ENCODE measurements around the gene CTDSP2. TPM values are rescaled to one million over a fixed set of nuclear protein-coding genes. Genes with fewer than 3 reads are reported as not detected.

Gene CTDSP2
- total RNA-seq, 2 experiments from 2014 or later: 44.2 to 118 TPM

DNA sequence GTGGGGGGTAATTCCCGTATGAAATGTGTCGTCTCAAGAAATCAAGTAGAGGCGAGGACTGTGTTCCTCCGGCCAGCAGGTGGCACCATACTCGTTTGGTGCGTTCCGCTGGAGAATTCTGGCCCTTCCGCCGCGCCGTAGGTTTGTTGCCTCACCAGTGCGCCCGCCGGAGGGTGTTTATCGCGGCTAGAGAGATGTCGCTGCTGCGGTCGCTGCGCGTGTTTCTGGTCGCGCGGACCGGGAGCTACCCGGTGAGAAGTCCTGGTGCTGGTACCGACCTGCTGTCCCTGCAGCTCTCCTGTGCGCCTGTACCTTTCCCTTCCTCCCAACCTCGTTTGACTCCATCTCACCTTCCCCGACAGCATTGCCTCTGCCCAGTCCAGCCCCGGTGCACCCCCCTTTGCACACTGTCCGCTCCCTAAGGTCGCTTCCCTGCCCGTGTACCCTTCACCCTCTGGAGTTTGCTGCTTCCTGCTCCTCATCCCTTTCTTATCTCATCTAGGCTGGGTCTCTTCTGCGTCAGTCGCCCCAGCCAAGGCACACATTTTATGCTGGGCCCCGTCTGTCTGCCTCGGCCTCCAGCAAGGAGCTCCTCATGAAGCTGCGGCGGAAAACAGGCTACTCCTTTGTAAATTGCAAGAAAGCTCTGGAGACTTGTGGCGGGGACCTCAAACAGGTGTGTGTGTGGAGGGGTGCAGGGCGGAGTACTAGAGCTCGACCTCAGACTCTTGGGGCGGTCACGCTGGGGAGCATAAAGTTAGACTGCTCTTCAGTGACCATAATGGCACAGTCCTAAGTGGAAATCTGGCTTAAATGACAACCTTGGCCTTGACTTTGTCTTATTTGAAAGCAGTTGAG, 63.7 kb downstream of the CTDSP2 start, which contains the start of gene TSFM:
TSFM (plus strand) TSS at position 180 of the 858 bp plus-strand sequence; CDS start at position 195, 15 bp downstream.
- peak; percentile 97 for DNase-seq (ENCODE audit: low spot score)
- Histone ChIP-seq H3K27ac (ENCODE audit: low read depth, low read length, poor library complexity, severe bottlenecking) (peak within 1 kb of the TSS; percentile 18), H3K4me1 (ENCODE audit: insufficient read depth, low read length, poor library complexity, severe bottlenecking) (peaks cover 20% of the 10 kb centered on the region), H3K4me3 (ENCODE audit: low read depth, low read length, poor library complexity, severe bottlenecking) (peak within 1 kb of the TSS; percentile 95), H4K20me1 (ENCODE audit: insufficient read depth, low read length) (no peaks in the 10 kb centered on the region), H3K9me3 (ENCODE audit: low read length) (no peaks in the 10 kb centered on the region), H2AFZ (ENCODE audit: low read length) (peak within 1 kb of the TSS; percentile 74), H3K9me2 (ENCODE audit: insufficient read depth, low read length) (no peaks in the 10 kb centered on the region), H3K4me2 (ENCODE audit: low read length) (peak within 1 kb of the TSS; percentile 92), H3K79me2 (ENCODE audit: insufficient read depth, low read depth, low read length) (peaks cover 25% of the 10 kb centered on the region), H3K36me3 (ENCODE audit: insufficient read depth, low read length) (peaks cover 36% of the 10 kb centered on the region)
- ChIA-PET CTCF (ENCODE audit: unreplicated experiment) (interaction anchor here (0.8 kb wide), 1 partner anchor 12 kb away, joined by 4 read pairs; no protein-coding TSS in a partner anchor), POLR2A (interaction anchor here (0.6 to 1.5 kb wide), 6 partner anchors 10 to 126 kb away, joined by 3 to 4 read pairs (median 3); partner anchors contain the start of genes EEF1AKMT3 and METTL1)
- TF ChIP-seq EZH2phosphoT487 (IDR thresholded peaks at IDR 0.05; ENCODE audit: borderline replicate concordance, low read depth, low read length): no peak
- TF ChIP-seq, protein P1, sequence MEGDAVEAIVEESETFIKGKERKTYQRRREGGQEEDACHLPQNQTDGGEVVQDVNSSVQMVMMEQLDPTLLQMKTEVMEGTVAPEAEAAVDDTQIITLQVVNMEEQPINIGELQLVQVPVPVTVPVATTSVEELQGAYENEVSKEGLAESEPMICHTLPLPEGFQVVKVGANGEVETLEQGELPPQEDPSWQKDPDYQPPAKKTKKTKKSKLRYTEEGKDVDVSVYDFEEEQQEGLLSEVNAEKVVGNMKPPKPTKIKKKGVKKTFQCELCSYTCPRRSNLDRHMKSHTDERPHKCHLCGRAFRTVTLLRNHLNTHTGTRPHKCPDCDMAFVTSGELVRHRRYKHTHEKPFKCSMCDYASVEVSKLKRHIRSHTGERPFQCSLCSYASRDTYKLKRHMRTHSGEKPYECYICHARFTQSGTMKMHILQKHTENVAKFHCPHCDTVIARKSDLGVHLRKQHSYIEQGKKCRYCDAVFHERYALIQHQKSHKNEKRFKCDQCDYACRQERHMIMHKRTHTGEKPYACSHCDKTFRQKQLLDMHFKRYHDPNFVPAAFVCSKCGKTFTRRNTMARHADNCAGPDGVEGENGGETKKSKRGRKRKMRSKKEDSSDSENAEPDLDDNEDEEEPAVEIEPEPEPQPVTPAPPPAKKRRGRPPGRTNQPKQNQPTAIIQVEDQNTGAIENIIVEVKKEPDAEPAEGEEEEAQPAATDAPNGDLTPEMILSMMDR (conservative IDR thresholded peaks at IDR 0.05; ENCODE audit: low read length): peak; percentile 94
- intact Hi-C loops (cut with micrococcal nuclease; ENCODE audit: unreplicated experiment): loop anchor here (5.0 kb wide), 1 partner anchor 124 kb away; no protein-coding TSS in a partner anchor
- no TSS peak for BruUV-seq (replicated peaks)

DNA sequence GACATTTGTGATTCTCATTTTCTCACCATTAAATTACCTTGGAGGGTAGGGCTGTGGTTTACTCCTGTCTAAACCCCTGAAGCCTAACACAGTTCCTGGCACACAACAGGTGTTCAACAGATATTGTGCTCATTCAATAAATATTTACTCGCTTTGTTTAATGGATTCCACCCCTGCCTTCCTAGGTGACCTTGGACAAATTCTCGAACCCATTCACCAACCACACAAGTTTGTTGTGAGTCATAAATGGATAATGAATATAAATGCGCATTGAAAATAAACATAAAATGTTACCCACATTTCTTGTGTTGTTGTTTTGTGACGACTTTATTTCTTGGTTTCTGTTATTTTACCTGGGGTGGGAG, 64.3 kb downstream of the CTDSP2 start:
- Histone ChIP-seq H2AFZ (ENCODE audit: low read length) (peak overlapping the region; percentile 74; the same call in 1 of the 2 replicates), H3K4me2 (ENCODE audit: low read length) (0 out of 2 replicates have a peak overlapping the region, but pooled peaks have one; percentile 12), H4K20me1 (ENCODE audit: insufficient read depth, low read length) (no peaks in the 10 kb centered on the region), H3K9me3 (ENCODE audit: low read length) (no peaks in the 10 kb centered on the region), H3K79me2 (ENCODE audit: insufficient read depth, low read depth, low read length) (peaks cover 25% of the 10 kb centered on the region), H3K4me3 (ENCODE audit: low read depth, low read length, poor library complexity, severe bottlenecking) (peak overlapping the region; percentile 95), H3K27ac (ENCODE audit: low read depth, low read length, poor library complexity, severe bottlenecking) (no peak overlapping the region), H3K4me1 (ENCODE audit: insufficient read depth, low read length, poor library complexity, severe bottlenecking) (peaks cover 20% of the 10 kb centered on the region), H3K36me3 (ENCODE audit: insufficient read depth, low read length) (peaks cover 30% of the 10 kb centered on the region), H3K9me2 (ENCODE audit: insufficient read depth, low read length) (no peaks in the 10 kb centered on the region)
- CTCF ChIA-PET (ENCODE audit: unreplicated experiment): no interaction called here
- no peak for TF ChIP-seq EZH2phosphoT487 (IDR thresholded peaks at IDR 0.05; ENCODE audit: borderline replicate concordance, low read depth, low read length)
- TF ChIP-seq, protein P1 (conservative IDR thresholded peaks at IDR 0.05; ENCODE audit: low read length): no peak
- intact Hi-C loops (cut with micrococcal nuclease; ENCODE audit: unreplicated experiment): loop anchor here (5.0 kb wide), 1 partner anchor 125 kb away; no protein-coding TSS in a partner anchor
- no TSS peak for BruUV-seq (replicated peaks)
- no peak for DNase-seq (ENCODE audit: low spot score)
- POLR2A ChIA-PET: interaction anchor here (1.3 to 1.5 kb wide), 2 partner anchors 10 to 127 kb away, joined by 3 to 4 read pairs; partner anchors contain the start of genes EEF1AKMT3 and METTL1
